Measurements from ENCODE around the gene MYLK.

The MYLK gene

DNA sequence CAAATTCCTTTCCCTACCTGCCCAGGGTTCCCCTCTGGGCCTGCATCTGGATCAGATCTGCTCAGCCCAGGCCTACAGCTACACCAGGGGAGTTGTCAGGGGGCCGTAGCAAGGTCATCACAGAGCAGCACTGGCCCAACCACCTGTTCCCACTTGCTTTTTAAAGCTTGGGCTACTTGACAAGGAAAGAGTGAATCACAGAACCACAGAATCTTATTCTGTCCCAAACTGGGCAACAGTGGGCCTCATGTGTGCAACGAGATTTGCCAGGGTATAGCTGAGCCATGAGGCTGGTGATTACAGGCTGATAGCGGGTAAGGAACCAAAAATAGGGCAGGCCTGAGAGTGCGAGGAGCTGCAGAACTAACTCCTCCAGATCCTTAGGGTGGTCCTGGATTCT, 66.7 kb downstream of the MYLK start:
- no peak for DNase-seq

DNA sequence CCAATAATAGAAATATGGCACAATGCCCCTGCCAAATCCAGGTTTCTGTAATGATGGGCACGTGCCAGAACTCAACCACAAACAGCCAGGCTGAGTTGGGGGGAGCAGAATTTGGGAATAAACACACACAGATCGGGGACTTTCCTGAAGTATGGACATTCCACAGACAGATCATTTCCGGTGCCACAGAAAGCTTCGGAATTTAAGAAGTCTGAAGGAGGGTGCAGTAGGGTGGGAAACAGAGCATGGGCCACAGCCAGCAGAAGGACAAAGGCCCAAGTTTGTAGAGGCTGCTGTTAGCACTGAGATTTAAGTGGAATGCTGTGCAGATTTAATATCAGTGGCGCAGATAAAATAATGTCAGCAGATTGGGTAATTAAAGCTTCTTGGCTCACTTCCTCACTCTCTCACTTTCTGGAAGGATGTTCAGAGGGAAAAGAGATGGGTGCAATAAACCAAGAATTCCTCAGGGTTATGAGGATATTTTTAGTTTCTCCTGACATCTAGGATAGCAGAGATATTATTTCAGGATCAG, 67.4 kb downstream of the MYLK start:
- DNase-seq, result no peak

DNA sequence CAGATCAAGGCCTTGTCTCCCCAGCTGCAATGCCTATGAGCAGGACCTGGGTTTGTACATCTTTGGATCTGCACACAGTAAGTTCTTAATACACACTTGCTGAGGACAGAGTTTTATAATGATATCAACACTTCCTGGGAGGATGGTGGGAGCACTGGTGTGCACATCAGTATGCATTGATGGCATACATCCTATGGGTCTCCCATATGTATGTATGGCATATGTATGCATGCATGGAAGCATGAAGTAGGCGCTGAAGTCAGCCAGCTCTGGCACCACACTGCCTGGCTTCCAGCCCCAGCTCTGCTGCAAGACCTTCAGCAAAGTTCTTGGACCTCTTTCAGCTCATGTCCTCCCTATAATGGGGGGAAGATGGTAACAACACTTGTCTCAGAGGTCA, 68.2 kb downstream of the MYLK start:
- no peak for DNase-seq

DNA sequence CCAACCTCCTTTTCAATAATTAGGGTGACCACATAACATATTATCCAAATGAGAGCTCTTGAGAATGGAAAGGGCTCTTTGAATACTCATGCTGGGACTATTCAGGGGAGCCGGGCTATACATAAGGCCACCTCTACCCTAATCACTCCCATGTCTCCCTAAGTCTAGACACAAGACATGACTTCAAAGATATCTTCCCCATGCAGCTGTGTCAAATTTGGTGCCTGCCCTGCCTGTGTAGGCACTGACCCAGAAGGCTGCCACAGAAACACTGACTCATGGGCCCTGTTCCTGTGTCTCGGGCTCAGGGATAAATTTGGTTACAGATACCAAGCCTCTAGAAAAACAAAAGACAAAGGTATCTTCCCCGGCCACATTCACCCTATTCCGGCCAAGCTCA, 70.3 kb downstream of the MYLK start:
- DNase-seq, result no peak

DNA sequence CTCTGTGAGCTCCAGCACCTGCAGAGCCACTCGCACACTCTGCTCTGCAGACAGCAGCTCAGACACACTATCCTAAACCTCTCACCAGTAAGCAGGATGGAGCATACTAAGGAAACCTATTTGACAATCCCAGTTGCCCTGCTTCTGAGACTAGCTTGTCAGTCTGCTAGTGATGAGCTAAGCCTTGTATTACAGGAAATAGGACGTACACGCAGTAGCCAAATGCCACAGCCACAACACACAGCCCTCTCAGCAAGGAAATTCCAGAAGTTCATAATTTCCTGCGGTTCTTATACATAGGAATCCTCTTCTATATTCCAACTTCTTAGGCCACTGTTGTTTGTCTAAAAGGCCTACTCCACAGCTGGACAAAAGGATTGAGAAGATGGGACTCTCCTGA, 74.5 kb downstream of the MYLK start:
- DNase-seq, result no peak

DNA sequence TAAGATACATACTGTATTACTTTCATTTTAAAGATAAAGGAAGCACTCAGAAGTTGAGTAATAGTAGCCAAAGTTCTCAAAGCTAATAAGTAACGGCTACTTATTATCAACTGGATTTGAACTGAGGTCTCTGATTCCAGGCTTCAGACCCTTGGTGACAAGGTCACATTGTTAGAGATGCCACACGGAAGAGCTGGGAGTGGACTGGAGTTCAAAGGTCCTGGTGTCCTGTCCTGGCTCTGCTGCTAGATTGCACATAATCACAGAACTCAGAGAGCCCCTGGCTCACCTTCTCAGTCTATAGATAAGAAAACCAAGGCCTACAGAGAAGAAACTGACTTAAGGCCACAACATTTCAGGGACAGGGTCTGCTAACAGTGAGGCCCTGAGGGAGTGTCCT, 75.3 kb downstream of the MYLK start:
- DNase-seq, result no peak

DNA sequence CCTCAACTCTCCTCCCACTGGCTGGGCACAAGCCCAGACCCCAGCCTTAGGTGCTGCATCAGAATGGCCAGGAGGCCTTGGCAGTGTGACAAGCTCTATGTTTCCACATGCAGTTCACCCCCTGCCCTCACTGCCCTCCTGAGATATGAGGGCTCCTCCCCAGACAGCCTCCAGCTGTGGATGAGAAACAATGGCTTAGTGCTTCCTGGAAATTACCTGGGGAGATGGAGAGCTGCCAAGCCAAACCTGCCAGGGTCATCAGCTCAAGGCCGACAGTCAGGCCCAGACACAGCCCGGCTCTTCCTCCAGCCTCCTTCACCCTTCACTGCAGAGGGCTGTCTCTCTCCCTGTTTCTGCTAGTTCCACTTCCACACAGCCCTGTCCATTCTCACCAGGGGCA, 76.3 kb downstream of the MYLK start:
- no peak for DNase-seq

DNA sequence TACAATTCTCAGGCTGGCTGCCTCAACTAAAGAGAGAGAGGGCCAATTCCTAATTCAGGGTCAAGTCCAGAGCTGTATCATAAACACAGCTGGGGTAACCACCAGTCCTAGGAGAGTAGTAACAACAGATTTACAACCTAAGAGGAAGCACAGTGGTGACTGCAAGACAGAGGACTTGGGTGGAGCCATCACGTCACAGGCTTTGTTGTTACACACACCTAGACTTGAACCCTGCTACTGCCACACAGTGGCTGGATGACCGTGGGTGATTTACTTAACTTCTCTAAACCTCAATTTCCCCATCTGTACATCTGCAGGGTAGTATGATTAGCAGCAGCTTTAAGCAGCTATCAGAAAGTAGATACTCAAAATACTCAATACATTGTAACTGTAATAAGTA, 78.6 kb downstream of the MYLK start:
- no peak for DNase-seq

DNA sequence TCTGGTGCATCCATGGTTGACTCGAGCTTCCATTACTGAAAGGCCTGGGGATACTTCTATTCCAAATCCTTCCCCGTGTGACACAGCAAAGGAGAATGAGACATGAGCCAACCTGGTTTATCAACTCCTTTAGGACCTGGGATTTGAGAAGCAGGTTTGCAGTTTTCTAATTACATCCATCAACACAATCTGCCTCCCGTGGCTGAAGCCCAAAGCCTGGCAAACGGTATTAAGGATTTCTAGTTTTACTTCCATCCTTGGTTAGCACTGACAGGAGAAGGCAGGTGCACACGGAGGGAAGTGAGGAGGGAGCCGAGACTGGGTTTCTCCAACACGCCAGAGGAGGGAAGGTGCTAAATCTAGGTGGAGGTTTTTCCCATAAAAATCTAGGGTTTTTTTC, 79.0 kb downstream of the MYLK start:
- no peak for DNase-seq

DNA sequence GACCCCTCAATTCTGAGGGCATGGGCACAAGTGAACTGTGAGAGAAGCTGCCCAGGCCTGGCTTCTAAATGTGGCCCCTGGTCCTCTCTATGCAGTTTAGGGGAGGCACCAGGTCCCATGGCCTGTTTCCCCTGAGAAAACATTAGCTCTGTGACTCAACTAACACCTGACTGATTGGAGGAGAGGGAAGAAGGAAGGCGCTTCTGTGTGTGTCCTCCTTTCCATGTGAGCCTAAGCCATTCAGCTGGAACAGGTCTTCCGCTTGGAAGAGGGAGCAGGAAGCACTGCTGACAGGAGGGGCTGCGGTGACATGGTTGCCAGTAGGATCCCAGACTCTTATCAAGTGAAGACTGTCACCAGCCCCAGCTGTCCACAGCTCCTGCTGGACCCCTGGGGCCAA, 79.5 kb downstream of the MYLK start:
- DNase-seq, result no peak

DNA sequence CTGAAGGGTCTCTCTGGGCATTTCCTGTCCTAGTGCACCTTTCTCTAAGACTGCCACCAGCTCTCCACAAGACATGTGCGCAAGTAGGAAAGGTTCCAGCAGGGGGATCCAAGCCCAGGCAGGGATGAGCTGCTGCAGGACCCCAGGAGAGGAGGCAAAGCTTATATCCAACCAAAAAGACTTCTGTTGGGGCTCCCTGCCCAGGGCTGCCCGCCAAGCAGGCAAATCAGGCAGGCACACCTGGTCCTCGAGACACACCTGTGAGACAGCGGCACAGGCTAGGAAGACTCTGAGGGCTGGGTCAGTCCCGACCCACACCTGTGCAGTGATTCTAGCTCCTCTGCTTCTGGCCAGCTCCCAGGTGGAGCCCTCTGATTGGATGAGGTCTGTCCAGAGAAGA, 80.6 kb downstream of the MYLK start:
- no peak for DNase-seq

DNA sequence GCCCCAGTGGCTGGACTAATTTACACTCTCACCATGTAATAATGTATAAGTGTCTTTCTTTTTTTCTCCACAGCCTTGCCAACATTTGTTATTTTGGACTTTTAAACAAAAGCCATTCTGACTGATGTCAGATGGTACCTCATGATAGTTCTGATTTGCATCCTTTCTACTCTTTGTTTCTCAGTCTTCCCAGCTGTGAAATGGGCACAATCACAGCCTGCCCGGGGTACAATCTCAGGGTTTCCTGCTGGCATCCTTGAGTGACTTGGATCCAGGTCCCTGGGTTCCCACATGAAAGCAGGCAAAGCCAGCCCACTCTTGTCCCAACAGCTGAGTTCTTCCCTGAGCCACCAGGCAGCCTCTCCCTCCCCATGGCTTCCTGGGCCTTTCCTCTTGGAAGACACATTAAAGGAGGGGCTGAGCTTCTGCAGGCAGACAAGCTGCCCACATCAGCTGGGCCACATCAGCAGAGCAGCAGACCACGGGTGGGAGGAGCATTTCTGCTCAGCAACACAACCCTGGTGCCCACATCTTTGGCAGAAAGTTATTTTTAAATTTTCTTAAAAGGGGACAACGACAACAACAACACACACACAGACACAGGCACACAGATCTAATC, 82.0 kb downstream of the MYLK start:
- DNase-seq, result no peak

DNA sequence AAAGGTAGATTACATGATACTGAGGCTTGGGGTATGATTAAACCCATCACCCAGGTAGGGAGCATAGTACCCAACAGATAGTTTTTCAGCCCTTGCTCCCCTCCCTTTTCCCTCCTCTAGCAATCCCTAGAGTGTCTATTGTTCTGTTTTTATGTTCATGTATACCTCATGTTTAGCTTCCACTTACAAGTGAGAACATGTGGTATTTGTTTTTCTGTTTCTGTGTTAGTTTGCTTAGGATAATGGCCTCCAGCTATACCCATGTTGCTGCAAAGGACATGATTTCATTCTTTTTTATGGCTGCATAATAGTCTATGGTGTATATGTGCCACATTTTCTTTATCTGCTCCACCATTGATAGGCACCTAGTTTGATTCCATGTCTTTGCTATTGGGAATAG, 82.7 kb downstream of the MYLK start:
- DNase-seq, result no peak

DNA sequence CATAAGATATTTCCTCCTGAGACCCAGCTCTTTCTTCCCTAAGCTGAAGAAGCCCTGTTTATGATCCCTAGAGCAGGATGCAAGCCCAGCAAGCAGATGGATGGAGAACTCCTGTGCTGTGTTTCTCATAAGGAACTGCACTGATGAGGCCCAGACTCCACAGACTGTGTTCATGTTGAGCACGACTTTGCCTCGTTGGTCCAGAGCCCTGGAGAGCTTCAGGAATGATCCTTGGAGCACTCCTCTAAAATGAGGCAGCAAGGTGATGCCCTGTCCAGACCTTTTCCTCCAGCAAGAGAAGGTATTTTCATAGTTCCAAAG, 83.8 kb downstream of the MYLK start:
- no peak for DNase-seq

DNA sequence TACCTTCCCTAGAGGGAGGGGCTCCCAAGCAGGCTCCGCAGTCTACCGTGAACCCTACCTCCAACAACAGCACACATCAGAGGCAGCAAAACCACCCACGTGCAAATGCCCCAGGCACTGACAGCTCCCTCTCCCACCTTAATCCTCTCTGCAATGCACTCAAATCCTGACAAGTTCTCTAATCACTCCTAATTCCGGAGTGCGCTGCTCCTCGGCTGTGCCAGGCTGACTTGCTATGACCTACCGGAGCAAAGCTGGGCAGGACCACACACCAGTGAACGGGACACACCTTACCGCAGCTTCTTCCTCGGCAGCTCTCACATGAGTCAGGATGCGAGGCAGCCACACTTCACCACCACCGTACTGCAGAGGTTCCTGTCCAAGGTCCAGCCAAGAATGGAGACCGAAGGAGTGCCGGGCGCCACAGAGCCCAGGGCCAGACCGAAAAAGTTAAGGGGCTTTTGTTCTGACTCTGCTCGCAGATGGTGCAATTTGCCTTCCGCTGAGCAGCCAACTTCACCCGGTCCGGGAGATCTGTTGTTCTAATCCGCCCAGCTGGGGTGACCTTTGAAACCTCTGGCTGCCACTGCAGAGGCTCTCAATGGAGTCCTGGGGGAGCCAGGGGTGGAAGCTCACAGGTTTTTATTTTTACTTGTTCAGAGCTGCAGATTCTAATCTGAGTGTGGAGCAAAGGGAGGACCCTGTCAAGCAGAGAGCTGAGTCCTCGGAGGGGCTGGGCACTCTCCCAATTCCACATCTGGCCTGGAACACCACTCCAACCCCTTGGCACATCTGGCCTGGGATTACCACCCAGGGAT, 84.4 kb downstream of the MYLK start:
- DNase-seq, result no peak

DNA sequence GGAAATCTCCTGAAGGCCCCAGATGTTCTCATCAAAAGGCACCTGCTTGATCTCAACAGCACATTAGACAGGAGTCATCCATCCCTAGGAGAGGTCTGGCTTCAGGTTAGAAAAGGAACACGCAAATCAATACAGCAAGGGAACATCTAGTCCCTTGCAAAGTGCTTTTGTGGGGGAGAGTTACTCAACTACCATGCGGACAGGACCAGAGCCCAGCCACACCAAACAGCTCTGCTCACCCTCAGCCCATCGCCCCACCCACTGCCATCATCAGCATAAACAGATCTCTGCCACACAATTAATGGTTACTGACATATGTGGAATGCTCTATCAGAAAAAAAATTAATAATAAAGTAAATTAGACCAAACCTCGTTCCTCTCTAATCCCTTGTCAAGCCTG, 85.6 kb downstream of the MYLK start:
- no peak for DNase-seq

DNA sequence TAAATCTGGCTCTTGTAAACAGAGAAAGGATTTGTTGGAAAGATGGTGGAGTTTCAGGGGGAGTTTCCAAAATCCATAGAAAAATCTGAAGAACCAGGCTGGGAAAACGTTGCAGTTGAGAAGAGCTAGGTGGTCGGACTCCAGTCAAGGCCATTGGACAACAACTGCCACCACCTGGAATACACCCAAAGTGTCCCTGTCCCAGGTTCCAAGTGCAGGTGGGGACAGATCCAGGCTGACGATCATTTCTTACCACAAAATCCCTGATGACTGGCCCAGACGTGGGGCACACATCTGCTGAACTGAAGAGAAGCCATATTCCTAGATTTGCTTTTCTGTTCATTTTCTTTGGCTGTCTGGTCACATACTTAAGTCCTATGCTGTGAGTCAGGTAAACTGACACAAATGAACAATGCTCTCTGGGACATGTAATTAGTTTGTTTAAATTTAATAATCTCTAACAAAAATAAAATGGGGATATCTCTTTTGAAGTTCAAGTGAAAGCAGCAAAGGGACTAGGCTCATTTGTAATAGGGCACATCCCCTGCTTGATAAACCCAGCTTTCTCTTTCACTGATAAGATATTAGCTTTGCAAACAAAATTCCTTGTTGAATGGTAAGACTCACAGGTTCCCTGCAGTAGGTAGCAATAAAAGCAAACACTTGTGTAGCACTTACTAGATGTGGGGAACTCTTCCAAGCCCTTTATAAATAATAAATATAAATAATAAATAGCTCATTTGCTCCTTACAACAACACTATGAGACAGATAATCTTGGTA, 88.5 kb downstream of the MYLK start:
- DNase-seq, result no peak

DNA sequence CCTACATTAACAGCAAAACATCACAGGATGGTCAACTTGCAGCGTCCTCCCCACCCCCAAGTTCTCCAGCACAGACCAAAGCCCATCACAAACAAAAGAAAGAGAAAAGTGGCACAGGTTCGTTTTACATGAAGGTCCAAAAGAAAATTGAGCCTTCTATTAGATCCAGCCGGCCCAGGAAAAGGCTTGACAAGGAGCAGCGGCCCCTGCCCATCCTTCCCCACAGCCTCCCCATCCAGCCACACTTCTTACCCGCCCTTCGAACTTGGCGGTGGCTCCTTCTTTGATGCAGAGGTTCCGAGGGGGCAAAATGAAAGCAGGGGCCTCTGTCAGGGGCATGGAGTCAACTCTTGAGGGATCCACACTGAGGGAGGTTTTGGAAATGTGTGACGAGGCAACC, 90.7 kb downstream of the MYLK start:
- no peak for DNase-seq

DNA sequence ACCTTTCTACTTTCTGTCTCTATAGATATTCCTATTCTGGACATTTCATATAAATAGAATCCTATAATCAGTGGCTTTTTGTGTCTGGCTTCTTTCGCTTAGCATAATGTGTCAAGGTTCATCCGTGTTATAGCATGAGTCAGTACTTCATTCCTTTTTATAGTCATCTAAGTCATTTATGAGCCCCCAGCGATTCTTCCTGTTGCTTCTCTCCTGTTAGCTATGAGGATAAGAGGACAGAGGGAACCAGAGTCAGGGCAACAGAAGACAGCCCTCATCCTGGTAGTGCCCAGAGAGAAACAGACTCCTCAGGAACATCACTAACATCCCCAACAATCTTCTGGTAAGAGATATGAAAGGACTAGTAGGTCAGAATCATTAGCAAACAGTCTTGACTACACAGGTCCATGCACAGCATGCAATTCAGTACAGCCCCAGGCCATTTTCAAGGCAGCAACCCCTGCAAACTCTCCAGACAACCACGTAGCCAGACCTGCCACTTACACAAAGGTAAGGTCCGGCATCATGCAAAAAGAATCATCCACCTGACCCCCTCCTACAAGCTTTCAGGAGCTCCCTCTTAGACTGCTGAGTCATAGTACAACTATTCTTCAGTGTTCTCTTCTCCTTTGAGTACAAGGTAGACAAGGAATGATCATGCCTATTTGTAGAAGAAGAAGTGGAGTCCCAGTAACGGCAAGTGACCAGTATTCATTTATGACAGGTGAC, 91.5 kb downstream of the MYLK start:
- no peak for DNase-seq

DNA sequence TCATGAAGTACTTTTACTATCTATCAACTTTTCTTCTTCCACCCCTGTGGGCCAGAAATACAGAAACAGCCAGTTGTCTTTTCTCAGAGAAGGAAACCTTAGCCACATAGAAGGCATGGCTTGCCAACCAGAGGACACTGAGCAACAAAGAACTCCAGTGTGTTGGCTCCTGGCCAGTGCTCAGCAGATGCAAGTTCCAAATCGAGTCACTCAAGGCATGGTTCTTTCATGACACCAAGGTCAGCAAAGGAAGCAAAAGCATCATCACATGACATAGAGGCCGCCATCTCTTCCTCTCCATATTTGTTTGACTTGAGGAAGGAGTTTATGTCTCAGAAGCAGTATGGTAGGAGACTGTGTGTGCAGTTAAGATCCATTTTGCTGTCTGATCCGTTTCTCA, 92.2 kb downstream of the MYLK start:
- DNase-seq, result no peak

DNA sequence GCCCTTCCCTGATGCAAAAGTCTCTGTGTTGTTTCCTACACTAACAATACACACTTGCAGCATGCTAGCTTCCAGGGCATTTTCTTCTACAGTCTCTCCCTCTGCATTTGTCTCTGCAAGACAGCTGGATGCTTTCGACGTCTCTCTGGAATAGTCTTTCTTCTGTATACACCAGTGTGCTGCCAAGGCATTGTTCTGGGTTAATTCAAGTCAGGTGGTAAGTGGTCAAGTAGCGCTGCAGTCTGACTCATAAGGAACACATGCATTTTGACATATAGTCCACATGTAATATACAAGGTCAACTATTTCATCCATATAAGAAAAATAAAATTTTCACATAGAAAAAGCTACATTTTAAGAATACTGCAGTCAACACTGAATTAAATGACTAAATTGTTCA, 92.7 kb downstream of the MYLK start:
- no peak for DNase-seq

DNA sequence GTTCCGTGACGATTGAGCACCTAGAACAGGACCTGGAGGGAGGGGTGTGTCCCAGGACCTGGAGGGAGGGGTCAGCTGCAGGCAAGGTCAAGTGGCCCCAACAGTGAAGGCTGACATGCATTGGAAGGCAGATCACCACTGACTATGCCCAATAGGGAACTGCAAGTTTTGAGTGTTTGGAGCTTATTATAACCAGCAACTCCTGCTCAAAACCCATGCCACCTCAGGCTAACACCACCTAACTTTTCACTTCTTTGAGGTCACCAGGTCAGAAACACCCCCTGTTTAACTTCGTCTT, 93.1 kb downstream of the MYLK start:
- DNase-seq, result no peak

DNA sequence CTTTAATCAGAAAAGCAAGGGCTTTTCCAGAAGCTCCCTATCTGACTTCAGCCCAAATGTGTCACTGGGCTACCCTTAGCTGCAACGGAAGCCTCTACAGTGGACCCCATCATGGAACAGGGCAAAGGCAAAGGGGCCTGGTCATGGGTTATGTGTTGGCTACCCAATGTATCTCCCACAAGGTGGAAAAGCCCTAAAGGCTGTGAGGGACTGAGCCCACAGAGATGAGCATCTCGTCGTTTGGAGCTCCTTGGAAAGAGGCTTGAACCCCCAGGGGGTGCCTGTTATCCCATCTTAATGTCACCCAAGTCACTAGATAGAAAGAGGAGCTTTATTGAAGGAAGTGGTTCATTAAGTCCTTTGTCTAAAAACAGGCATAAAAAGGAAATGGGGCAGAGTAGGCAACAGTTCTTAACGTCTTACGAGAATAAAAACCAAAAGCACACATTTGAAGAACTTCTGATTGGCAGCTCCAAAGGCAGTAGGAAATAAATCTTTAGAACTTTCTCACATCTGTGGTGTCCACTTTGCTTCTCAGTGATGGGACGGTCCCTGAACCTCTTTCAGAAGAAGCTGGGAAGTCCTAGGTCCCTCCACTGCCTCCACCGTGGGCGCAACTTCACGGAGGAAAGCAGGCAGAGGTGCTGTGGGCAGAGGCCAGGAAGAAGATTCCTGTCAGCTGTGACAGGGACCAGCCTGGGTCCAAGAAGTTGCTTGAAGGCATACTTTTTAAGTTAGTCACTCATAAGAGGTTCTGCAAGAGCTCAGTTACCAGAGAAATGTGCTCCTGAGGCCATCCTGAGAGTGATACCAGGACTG, 93.7 kb downstream of the MYLK start:
- DNase-seq, result no peak

Measured in activated CD4-positive, alpha-beta T cell treated with anti-CD3 and anti-CD28 coated beads, Interleukin-2, Interleukin-6, amounts not matched to agents 100 ng/mL and 50 ng/mL, durations not matched to agents 16 hours and 8 hours (primary cell).